A549 (cell line): ENCODE measurements around the gene ADGRD1.

ENCODE experiments used
- CBX2 ChIP-seq: fragments of 200-600 bp; sonication (generic); IDR thresholded peaks from 2 replicates; pipeline ENCODE4 v1.6.1; 2016; ENCODE audit warnings: low read depth, mild to moderate bottlenecking, borderline replicate concordance
- CEBPB ChIP-seq, 2 experiments: fragments of >200 bp in 1 of 2; sonication (Bioruptor Twin) in 1 of 2; formaldehyde crosslinking in 1 of 2; IDR thresholded peaks; 2 replicates each; pipeline ENCODE4 v1.6.1; 2012 to 2016
- CTCF ChIP-seq: fragments of >200 bp; sonication (Bioruptor Twin); formaldehyde crosslinking; IDR thresholded peaks from 3 replicates; pipeline ENCODE4 v1.5.1; 2016
- FOSB ChIP-seq: fragments of 250-450 bp; sonication (Bioruptor Pico); IDR thresholded peaks from 2 replicates; pipeline ENCODE4 v1.5.0; 2020; ENCODE audit warnings: mild to moderate bottlenecking, moderate library complexity
- MAX ChIP-seq: IDR thresholded peaks from 2 replicates; pipeline ENCODE4 v1.6.1; 2012
- POLR2A ChIP-seq: IDR thresholded peaks from 2 replicates; pipeline ENCODE4 v1.6.1; 2012; ENCODE audit warnings: mild to moderate bottlenecking, low read length
- RFX5 ChIP-seq: fragments of 450-650 bp; IDR thresholded peaks from 2 replicates; pipeline ENCODE4 v1.7.1; 2014; ENCODE audit warnings: antibody characterized with exemption, mild to moderate bottlenecking, moderate library complexity

GRCh38 chr12:131153956-131154355, 200.2 kb downstream of the ADGRD1 start:
- TF ChIP-seq CTCF (no peak), CEBPB (IDR thresholded peaks at IDR 0.05) (no peak), CBX2 (no peak), MAX (no peak), POLR2A (no peak), RFX5 (no peak), FOSB (no peak)
